ENCODE measurements around the gene PIGL.

DNA sequence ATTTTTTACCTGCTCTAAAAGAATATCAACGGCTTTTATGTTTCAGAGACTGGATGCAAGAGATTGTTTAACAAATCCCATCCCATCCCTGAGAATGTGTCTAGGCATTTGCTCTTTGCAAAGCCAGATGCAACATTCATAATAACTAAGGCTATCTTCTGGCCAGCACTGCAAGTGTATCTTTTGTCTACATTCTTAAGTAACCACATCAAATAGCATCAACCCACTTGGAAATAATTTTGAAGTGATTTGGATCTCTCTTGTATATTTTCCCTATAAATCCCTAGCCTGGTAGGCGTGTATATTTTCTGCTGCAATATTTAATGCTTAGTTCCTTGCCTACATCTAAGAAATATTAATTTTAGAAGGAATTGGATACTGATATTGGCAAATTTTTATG lies 64.3 kb downstream of the PIGL start:
- TF ChIP-seq POLR2A (IDR thresholded peaks at IDR 0.05; ENCODE audit: low read depth, low read length) = no peak
- no peak for TF ChIP-seq POLR2AphosphoS5 (IDR thresholded peaks at IDR 0.05; ENCODE audit: low read depth, low read length)

All from GM12891 (cell line).